ENCODE data around the gene RBM33.

RBM33 gene

DNA sequence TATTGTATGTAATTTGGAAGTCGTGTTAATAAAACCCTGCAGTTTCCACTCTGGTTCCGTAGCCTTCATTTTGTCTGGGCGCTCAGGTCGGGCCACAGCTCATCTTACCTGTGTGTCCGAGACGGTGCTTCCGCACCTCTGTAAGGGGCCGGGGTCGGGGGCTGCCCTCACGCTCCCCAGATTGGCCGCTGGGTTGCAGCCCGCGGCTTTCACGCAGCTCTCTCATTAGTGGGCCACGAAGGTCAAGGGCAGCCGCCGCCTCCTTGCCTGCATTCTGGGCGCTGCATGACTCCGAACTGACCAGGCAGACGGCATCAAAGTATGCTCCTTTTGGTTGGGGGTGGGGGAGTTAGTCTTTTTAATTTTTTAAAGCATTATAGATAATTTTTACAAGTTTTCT lies 137.0 kb downstream of the RBM33 start:
- TF ChIP-seq, protein P1, sequence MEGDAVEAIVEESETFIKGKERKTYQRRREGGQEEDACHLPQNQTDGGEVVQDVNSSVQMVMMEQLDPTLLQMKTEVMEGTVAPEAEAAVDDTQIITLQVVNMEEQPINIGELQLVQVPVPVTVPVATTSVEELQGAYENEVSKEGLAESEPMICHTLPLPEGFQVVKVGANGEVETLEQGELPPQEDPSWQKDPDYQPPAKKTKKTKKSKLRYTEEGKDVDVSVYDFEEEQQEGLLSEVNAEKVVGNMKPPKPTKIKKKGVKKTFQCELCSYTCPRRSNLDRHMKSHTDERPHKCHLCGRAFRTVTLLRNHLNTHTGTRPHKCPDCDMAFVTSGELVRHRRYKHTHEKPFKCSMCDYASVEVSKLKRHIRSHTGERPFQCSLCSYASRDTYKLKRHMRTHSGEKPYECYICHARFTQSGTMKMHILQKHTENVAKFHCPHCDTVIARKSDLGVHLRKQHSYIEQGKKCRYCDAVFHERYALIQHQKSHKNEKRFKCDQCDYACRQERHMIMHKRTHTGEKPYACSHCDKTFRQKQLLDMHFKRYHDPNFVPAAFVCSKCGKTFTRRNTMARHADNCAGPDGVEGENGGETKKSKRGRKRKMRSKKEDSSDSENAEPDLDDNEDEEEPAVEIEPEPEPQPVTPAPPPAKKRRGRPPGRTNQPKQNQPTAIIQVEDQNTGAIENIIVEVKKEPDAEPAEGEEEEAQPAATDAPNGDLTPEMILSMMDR (conservative IDR thresholded peaks at IDR 0.05; ENCODE audit: control insufficient read depth, insufficient read depth, low read depth, low read length): no peak
- no peak for DNase-seq (ENCODE audit: low read depth)
- no peak overlapping the region for H3K4me3 ChIP-seq (ENCODE audit: control insufficient read depth, low read depth, low read length)

DNA sequence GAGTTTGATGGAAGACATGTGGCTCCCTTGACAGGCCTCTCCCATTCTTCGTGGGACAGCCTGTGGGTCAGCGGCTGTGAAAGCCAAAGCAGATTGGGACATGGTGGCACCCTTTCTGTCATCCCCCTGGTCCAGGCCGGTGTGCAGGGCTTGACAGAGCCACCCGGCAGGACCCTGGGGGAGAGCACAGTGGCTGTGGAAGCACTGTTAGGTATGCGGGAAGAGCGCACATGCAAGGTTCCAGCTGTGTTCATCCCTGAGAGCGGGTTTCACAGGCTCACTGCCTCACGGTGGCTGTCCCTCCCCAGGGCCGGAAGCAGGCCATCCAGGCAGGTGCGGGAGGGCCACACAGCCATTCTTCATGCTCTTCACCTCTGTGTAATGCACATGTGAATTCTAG lies 138.0 kb downstream of the RBM33 start:
- no peak for DNase-seq (ENCODE audit: low read depth)
- H3K4me3 ChIP-seq (ENCODE audit: control insufficient read depth, low read depth, low read length): no peak overlapping the region
- TF ChIP-seq, protein P1 (conservative IDR thresholded peaks at IDR 0.05; ENCODE audit: control insufficient read depth, insufficient read depth, low read depth, low read length): no peak

DNA sequence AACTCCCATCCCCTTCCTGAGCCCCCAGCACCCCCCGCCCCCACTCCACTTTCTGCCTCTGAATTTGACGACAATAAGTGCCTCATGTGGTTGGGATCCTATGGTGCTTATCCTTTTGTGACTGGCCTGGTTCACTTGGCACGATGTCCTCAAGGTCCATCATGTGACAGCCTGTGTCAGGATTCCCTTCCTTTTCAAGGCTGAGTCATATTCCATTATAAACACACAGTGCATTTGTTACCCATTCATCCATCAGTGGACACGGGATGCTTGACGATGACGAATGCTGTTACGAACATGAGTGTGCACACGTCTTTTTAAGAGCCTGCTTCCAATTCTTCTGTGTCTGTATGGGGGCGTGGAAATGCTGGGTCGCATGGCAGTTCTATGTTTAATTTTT lies 141.1 kb downstream of the RBM33 start:
- TF ChIP-seq, protein P1 (conservative IDR thresholded peaks at IDR 0.05; ENCODE audit: control insufficient read depth, insufficient read depth, low read depth, low read length): no peak
- DNase-seq (ENCODE audit: low read depth): peak; percentile 63
- H3K4me3 ChIP-seq (ENCODE audit: control insufficient read depth, low read depth, low read length): no peak overlapping the region

DNA sequence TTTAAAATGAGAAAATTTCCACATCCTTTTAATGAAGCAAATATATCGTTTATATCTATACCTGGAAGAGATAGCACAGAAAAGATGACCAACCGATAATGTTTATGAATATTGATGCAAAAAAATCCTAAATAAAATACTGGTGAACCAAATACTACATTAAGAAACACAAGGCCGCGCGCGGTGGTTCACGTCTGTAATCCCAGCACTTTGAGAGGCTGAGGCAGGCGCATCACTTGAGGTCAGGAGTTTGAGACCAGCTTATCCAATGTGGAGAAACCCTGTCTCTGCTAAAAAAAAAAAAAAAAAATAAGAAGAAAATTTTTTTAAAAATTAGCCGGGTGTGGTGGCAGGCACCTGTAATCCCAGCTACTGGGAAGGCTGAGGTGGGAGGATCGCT lies 142.0 kb downstream of the RBM33 start:
- no peak overlapping the region for H3K4me3 ChIP-seq (ENCODE audit: control insufficient read depth, low read depth, low read length)
- TF ChIP-seq, protein P1 (conservative IDR thresholded peaks at IDR 0.05; ENCODE audit: control insufficient read depth, insufficient read depth, low read depth, low read length): no peak
- DNase-seq (ENCODE audit: low read depth): no peak

DNA sequence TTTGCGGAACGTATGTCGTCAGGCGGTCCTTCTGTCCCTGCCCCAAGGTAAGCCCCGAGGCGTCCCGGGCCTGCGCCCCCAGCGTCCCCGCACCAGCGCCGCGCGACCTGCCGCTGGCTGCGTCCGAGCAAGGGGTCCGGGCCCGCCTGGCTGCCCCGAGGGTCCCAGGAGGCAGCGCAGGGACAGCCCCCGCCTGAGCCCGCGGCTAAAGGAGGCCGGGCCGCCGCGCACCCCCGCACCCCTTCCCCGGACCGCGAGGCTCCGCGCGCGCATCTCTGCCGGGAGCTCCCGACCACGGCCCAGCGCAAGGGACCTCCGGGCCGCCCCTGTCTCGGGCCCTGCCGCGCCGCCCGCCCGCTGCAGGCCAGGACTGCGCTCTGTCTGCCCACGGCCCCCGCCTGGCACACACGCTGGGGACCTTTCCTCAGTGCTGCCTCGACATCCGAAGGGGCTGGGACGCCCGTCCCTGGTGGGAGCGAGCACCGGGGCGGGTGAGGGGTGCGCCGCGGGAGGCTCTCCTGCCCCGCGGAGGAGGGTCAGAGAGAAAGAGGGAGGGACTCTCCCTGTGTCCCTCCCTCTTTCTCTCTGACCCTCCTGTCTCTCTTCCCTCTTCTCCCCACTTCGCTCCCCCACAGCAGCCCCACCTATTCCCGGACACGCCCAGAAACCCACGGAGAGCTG lies 142.8 kb downstream of the RBM33 start:
- DNase-seq (ENCODE audit: low read depth): no peak
- peak overlapping the region; percentile 47 for H3K4me3 ChIP-seq (ENCODE audit: control insufficient read depth, low read depth, low read length)
- TF ChIP-seq, protein P1 (conservative IDR thresholded peaks at IDR 0.05; ENCODE audit: control insufficient read depth, insufficient read depth, low read depth, low read length): no peak

DNA sequence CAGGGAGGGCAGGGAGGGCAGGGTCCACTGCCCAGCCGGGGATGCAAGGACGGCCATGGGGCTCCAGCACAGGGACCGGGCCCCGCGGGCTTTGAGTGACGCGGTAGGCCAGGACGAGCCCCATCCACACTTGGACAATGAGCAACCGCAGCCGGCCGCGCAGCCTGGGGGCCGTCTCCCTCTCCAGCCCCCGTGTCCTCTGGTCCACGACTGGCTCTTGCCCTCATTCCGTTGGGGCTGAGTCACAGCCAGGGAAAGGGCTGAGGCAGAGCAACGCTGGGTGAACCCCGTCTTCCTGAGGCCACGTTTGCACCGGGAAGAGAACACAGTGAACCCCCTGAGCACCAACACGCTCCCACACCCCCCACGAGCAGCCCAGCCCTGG lies 144.1 kb downstream of the RBM33 start:
- DNase-seq (ENCODE audit: low read depth): no peak
- TF ChIP-seq, protein P1 (conservative IDR thresholded peaks at IDR 0.05; ENCODE audit: control insufficient read depth, insufficient read depth, low read depth, low read length): no peak
- no peak overlapping the region for H3K4me3 ChIP-seq (ENCODE audit: control insufficient read depth, low read depth, low read length)
